Endothelial cell of umbilical vein (primary cell): Measurements from ENCODE around the gene PARP3. TPM values are rescaled to one million over a fixed set of nuclear protein-coding genes. Genes with fewer than 3 reads are reported as not detected.

Source experiments
- BruUV-seq: library from RNA; stranded (reverse); fragments of 400-500 nt; replicated peaks from 2 replicates; lab custom pipeline; 2021; lab: Mats Ljungman, UMichigan
- CTCF ChIA-PET: fragments of 300-600, 350-600 bp; sonication (Branson Sonifier 250); formaldehyde crosslinking; loops from one replicate; lab custom pipeline; 2021; ENCODE audit warnings: antibody characterized with exemption, inconsistent platforms; lab: Charles Lee
- POLR2A ChIA-PET: fragments of 300-600, 350-600 bp; sonication (Branson Sonifier 250); formaldehyde crosslinking; loops from one replicate; lab custom pipeline; 2021; ENCODE audit warnings: antibody characterized with exemption, inconsistent platforms; lab: Charles Lee
- DNase-seq: peaks from one replicate; pipeline ENCODE4 v3.0.0-alpha.2; 2011; ENCODE audit warnings: low read depth, low spot score
- FAIRE-seq: peaks from 2 replicates; lab custom pipeline; 2011; peaks lifted over from hg19 to GRCh38; lab: Jason Lieb, UNC
- H2AFZ ChIP-seq: 2 replicates; pipeline ENCODE4 v1.6.0; 2012; ENCODE audit warnings: low read depth, low read length, control low read depth, inconsistent platforms
- H3K27ac ChIP-seq: 2 replicates; pipeline ENCODE4 v1.5.1; 2011; ENCODE audit warnings: low read depth, mild to moderate bottlenecking, control low read depth, low read length, moderate library complexity; ENCODE audit not compliant: insufficient read depth
- H3K27me3 ChIP-seq, 2 experiments: 2 replicates each; pipeline versions ENCODE4 v1.6.0 to v1.6.1; 2011; ENCODE audit warnings: low read length in 2 of 2, mixed read lengths in 1 of 2; ENCODE audit not compliant: control insufficient read depth in 2 of 2, insufficient read depth in 2 of 2
- H3K36me3 ChIP-seq, 2 experiments: 2 replicates in 1 of 2; 3 replicates in 1 of 2; pipeline ENCODE4 v1.5.1; 2011; ENCODE audit warnings: low read length in 2 of 2, mild to moderate bottlenecking in 1 of 2, moderate library complexity in 1 of 2; ENCODE audit not compliant: control insufficient read depth in 2 of 2, insufficient read depth in 2 of 2; ENCODE audit errors: extremely low read depth in 1 of 2
- H3K4me1 ChIP-seq: 3 replicates; pipeline ENCODE4 v1.5.1; 2011; ENCODE audit warnings: mild to moderate bottlenecking, low read length; ENCODE audit not compliant: control insufficient read depth, insufficient read depth; ENCODE audit errors: extremely low read depth
- H3K4me2 ChIP-seq: 2 replicates; pipeline ENCODE4 v1.6.1; 2011; ENCODE audit warnings: low read length, control low read depth, mixed read lengths; ENCODE audit not compliant: insufficient read depth
- H3K4me3 ChIP-seq, 3 experiments: fragments of 200-600 bp in 1 of 3; sonication (generic), shearing (Covaris generic) in 1 of 3; replicated peaks in 1 of 3; 2 replicates each; pipeline ENCODE4 v1.5.1; 2011 to 2016; ENCODE audit warnings: control low read depth in 3 of 3, low read length in 3 of 3, mild to moderate bottlenecking in 2 of 3, inconsistent platforms in 1 of 3, low read depth in 1 of 3, moderate library complexity in 1 of 3; ENCODE audit not compliant: insufficient read depth in 1 of 3
- H3K79me2 ChIP-seq: 2 replicates; pipeline ENCODE4 v1.6.0; 2012; ENCODE audit warnings: low read length, inconsistent platforms; ENCODE audit not compliant: control insufficient read depth, insufficient read depth
- H3K9ac ChIP-seq: replicated peaks from 2 replicates; pipeline ENCODE3; 2011; ENCODE audit warnings: low read length, control low read depth; ENCODE audit not compliant: insufficient read depth; ENCODE audit errors: extremely low read depth
- H3K9me1 ChIP-seq: replicated peaks from 3 replicates; pipeline ENCODE4 v1.6.0; 2011; ENCODE audit warnings: mild to moderate bottlenecking, low read length; ENCODE audit not compliant: control insufficient read depth, insufficient read depth; ENCODE audit errors: extremely low read depth
- H3K9me3 ChIP-seq: replicated peaks from 2 replicates; pipeline ENCODE4 v1.5.1; 2012; ENCODE audit warnings: low read length, inconsistent platforms; ENCODE audit not compliant: control insufficient read depth, insufficient read depth
- H4K20me1 ChIP-seq: replicated peaks from 2 replicates; pipeline ENCODE3; 2011; ENCODE audit warnings: mild to moderate bottlenecking, low read length; ENCODE audit not compliant: control insufficient read depth, insufficient read depth; ENCODE audit errors: extremely low read depth
- EZH2 ChIP-seq: IDR thresholded peaks from 2 replicates; pipeline ENCODE4 v1.6.1; 2012; ENCODE audit warnings: borderline replicate concordance, low read depth, mild to moderate bottlenecking, moderate library complexity, low read length, inconsistent platforms; ENCODE audit not compliant: severe bottlenecking
- FOS ChIP-seq: IDR thresholded peaks from 2 replicates; pipeline ENCODE4 v1.6.1; 2011; ENCODE audit warnings: mild to moderate bottlenecking, low read length, moderate library complexity, borderline replicate concordance; ENCODE audit not compliant: insufficient read depth
- GATA2 ChIP-seq: IDR thresholded peaks from 2 replicates; pipeline ENCODE4 v1.7.0; 2011; ENCODE audit warnings: low read depth, mild to moderate bottlenecking, moderate library complexity, mixed read lengths, low read length; ENCODE audit not compliant: insufficient read length, insufficient read depth
- JUN ChIP-seq: IDR thresholded peaks from 2 replicates; pipeline ENCODE4 v1.6.1; 2011; ENCODE audit warnings: borderline replicate concordance, low read depth; ENCODE audit not compliant: insufficient read length, insufficient read depth
- MYC ChIP-seq: IDR thresholded peaks from one replicate; pipeline ENCODE4 v1.6.1; 2011; ENCODE audit warnings: mild to moderate bottlenecking, low read depth, low read length
- POLR2A ChIP-seq: IDR thresholded peaks from 2 replicates; pipeline ENCODE4 v1.6.1; 2012; ENCODE audit warnings: low read depth, mild to moderate bottlenecking, control low read depth, low read length
- POLR2AphosphoS5 ChIP-seq: IDR thresholded peaks from 2 replicates; pipeline ENCODE4 v1.6.1; 2012; ENCODE audit warnings: low read depth, mild to moderate bottlenecking, control low read depth, low read length, moderate library complexity; ENCODE audit not compliant: insufficient read depth
- dilution Hi-C: fragments of 300-500 bp; cut with MboI; formaldehyde crosslinking; loops from one replicate; pipeline ENCODE4 v1.15.0; 2019; ENCODE audit warnings: low sequenced_read_pairs; ENCODE audit not compliant: extremely low pct_ligation_motif_present
- intact Hi-C: fragments of 100-400 bp; cut with micrococcal nuclease; formaldehyde crosslinking; loops from one replicate; pipeline ENCODE4 v1.10.0; 2022
- polyA plus RNA-seq, 4 experiments: library from polyadenylated mRNA; depleted of rRNA in 3 of 4; stranded (reverse) in 3 of 4; unstranded in 1 of 4; fragments of >200 nt; gene quantifications; 2 replicates each; pipeline versions ENCODE4 v1.2.1 to v1.2.3, GENCODE V29; 2011 to 2012; ENCODE audit warnings: missing spikeins in 1 of 4
- total RNA-seq: library from RNA; stranded (reverse); gene quantifications from 2 replicates; pipeline ENCODE4 v1.2.3, GENCODE V29; 2021
- TF ChIP-seq, protein P1 (sequence below): IDR thresholded peaks from 2 replicates; pipeline ENCODE4 v1.6.1; 2011; ENCODE audit not compliant: insufficient read depth, insufficient read length
- TF ChIP-seq, protein P2 (sequence below), 2 donors: IDR thresholded peaks; 1 replicate in 1 of 2; 2 replicates in 1 of 2; pipeline ENCODE4 v1.5.1; 2011; ENCODE audit warnings: low read length in 2 of 2, mild to moderate bottlenecking in 2 of 2, moderate library complexity in 2 of 2, control low read depth in 1 of 2, inconsistent platforms in 1 of 2, low read depth in 1 of 2; ENCODE audit not compliant: insufficient read depth in 1 of 2; ENCODE audit errors: extremely low read depth in 1 of 2

Gene PARP3
- total and polyA plus RNA-seq, 2 donors (not counting 3 experiments of a cell fraction or from before 2014, with no cell fraction given): 10.0 to 13.8 TPM

DNA sequence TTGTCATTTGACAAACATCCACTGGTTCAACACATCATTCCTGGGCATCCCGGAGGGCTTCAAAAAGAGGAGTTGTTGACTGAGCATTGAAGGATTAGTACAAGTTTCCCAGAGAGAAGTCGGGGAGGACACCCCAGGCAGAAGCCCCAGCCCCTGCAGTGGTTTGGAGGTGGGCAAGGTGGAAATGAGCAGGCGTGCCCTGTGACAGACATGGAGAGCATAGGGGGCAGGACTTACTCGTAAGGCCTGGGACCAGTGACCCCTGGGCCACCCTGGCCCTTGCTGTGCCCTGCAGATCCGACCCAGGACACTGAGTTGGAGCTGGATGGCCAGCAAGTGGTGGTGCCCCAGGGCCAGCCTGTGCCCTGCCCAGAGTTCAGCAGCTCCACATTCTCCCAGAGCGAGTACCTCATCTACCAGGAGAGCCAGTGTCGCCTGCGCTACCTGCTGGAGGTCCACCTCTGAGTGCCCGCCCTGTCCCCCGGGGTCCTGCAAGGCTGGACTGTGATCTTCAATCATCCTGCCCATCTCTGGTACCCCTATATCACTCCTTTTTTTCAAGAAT lies 5.9 kb downstream of the PARP3 start:
- TF ChIP-seq, protein P1, sequence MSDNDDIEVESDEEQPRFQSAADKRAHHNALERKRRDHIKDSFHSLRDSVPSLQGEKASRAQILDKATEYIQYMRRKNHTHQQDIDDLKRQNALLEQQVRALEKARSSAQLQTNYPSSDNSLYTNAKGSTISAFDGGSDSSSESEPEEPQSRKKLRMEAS: no peak
- no peak for TF ChIP-seq POLR2AphosphoS5
- no peak for TF ChIP-seq GATA2
- no peak for TF ChIP-seq MYC
- TF ChIP-seq JUN: no peak
- TF ChIP-seq EZH2: no peak
- TF ChIP-seq FOS: no peak
- no peak for TF ChIP-seq POLR2A
- TF ChIP-seq, protein P2, sequence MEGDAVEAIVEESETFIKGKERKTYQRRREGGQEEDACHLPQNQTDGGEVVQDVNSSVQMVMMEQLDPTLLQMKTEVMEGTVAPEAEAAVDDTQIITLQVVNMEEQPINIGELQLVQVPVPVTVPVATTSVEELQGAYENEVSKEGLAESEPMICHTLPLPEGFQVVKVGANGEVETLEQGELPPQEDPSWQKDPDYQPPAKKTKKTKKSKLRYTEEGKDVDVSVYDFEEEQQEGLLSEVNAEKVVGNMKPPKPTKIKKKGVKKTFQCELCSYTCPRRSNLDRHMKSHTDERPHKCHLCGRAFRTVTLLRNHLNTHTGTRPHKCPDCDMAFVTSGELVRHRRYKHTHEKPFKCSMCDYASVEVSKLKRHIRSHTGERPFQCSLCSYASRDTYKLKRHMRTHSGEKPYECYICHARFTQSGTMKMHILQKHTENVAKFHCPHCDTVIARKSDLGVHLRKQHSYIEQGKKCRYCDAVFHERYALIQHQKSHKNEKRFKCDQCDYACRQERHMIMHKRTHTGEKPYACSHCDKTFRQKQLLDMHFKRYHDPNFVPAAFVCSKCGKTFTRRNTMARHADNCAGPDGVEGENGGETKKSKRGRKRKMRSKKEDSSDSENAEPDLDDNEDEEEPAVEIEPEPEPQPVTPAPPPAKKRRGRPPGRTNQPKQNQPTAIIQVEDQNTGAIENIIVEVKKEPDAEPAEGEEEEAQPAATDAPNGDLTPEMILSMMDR (IDR thresholded peaks at IDR 0.05; ENCODE audit: extremely low read depth in 1 of 2, insufficient read depth in 1 of 2, low read depth in 1 of 2, low read length in 2 of 2): no peak
- H3K27ac ChIP-seq: no peak overlapping the region
- no peaks in the 10 kb centered on the region for H4K20me1 ChIP-seq
- DNase-seq (no peak), FAIRE-seq (no peak)
- H2AFZ ChIP-seq: no peak overlapping the region
- POLR2A ChIA-PET: no interaction called here
- H3K79me2 ChIP-seq: no peaks in the 10 kb centered on the region
- H3K9me3 ChIP-seq: no peaks in the 10 kb centered on the region
- H3K4me3 ChIP-seq: no peak overlapping the region
- intact Hi-C loops (loop anchor here (10.0 kb wide), 1 partner anchor 563 kb away; the partner anchor contains the start of gene MANF), dilution Hi-C loops (no loop called here)
- CTCF ChIA-PET: interaction anchor here (1.1 kb wide), 1 partner anchor 35 kb away, joined by 3 read pairs; the partner anchor contains the start of gene ACY1
- no peaks in the 10 kb centered on the region for H3K27me3 ChIP-seq
- no peak overlapping the region for H3K9ac ChIP-seq
- H3K9me1 ChIP-seq: no peaks in the 10 kb centered on the region
- no peak overlapping the region for H3K4me2 ChIP-seq
- H3K36me3 ChIP-seq: no peaks in the 10 kb centered on the region
- peaks cover 2% of the 10 kb centered on the region for H3K4me1 ChIP-seq
- no TSS peak for BruUV-seq
